MM.1S (cell line): Measurements from ENCODE around the gene STRC.
"Not testable (repeated sequence)": the region's sequence is repeated elsewhere in the genome, so short reads cannot be mapped to it uniquely, and the experiment has no call there.

Experiments
- DNase-seq: peaks from one replicate; pipeline ENCODE4 v3.0.0-alpha.2; 2015
- H2AFZ ChIP-seq: fragments of 300-600 bp; sonication (generic); 2 replicates; pipeline ENCODE4 v1.6.0; 2016; ENCODE audit warnings: antibody characterized with exemption, low read length
- H3F3A ChIP-seq: fragments of 300-600 bp; sonication (generic); 2 replicates; pipeline ENCODE4 v1.6.1; 2016; ENCODE audit warnings: mild to moderate bottlenecking, antibody characterized with exemption, low read length, moderate library complexity, mixed read lengths; ENCODE audit not compliant: insufficient read depth
- H3K27ac ChIP-seq: fragments of 300-600 bp; sonication (generic); 2 replicates; pipeline ENCODE4 v1.5.1; 2016; ENCODE audit warnings: mild to moderate bottlenecking, low read length
- H3K27me3 ChIP-seq: fragments of 300-600 bp; sonication (generic); replicated peaks from 2 replicates; pipeline ENCODE4 v1.6.0; 2016; ENCODE audit warnings: low read length; ENCODE audit not compliant: insufficient read depth
- H3K36me3 ChIP-seq: fragments of 300-600 bp; sonication (generic); replicated peaks from 2 replicates; pipeline ENCODE4 v1.6.1; 2016; ENCODE audit warnings: mild to moderate bottlenecking, low read length, mixed read lengths; ENCODE audit not compliant: insufficient read depth
- H3K4me1 ChIP-seq: fragments of 300-600 bp; sonication (generic); 2 replicates; pipeline ENCODE4 v1.6.1; 2016; ENCODE audit warnings: low read length, mixed read lengths
- H3K4me2 ChIP-seq: fragments of 300-600 bp; sonication (generic); 2 replicates; pipeline ENCODE4 v1.6.0; 2016; ENCODE audit warnings: low read depth, low read length
- H3K4me3 ChIP-seq: fragments of 300-600 bp; sonication (generic); 2 replicates; pipeline ENCODE4 v1.5.1; 2016; ENCODE audit warnings: low read length, mixed read lengths
- H3K79me2 ChIP-seq: fragments of 300-600 bp; sonication (generic); 2 replicates; pipeline ENCODE4 v1.6.1; 2016; ENCODE audit warnings: mixed run types, low read length, mixed read lengths
- H3K9ac ChIP-seq: fragments of 300-600 bp; sonication (generic); 2 replicates; pipeline ENCODE4 v1.6.1; 2016; ENCODE audit warnings: low read length, mixed read lengths
- H3K9me2 ChIP-seq: fragments of 300-600 bp; sonication (generic); replicated peaks from 2 replicates; pipeline ENCODE4 v1.6.1; 2016; ENCODE audit warnings: mild to moderate bottlenecking, low read length, mixed read lengths; ENCODE audit not compliant: insufficient read depth
- H3K9me3 ChIP-seq: fragments of 300-600 bp; sonication (generic); replicated peaks from 2 replicates; pipeline ENCODE4 v1.6.1; 2016; ENCODE audit warnings: mild to moderate bottlenecking, low read length, mixed read lengths; ENCODE audit not compliant: insufficient read depth
- H4K20me1 ChIP-seq: fragments of 300-600 bp; sonication (generic); 2 replicates; pipeline ENCODE4 v1.6.1; 2016; ENCODE audit warnings: mild to moderate bottlenecking, low read length, moderate library complexity, mixed read lengths; ENCODE audit not compliant: insufficient read depth

Gene STRC

GRCh38 chr15:43602233-43602632, 16.4 kb downstream of the STRC start:
- DNase-seq, H3K9me2 ChIP-seq, H3K27me3 ChIP-seq, H3K4me2 ChIP-seq, H3K4me1 ChIP-seq, H3F3A ChIP-seq, H3K79me2 ChIP-seq, H2AFZ ChIP-seq, H3K9me3 ChIP-seq, H4K20me1 ChIP-seq, H3K9ac ChIP-seq, H3K27ac ChIP-seq, H3K4me3 ChIP-seq, H3K36me3 ChIP-seq: not testable (repeated sequence)

GRCh38 chr15:43600200-43600599, 18.4 kb downstream of the STRC start:
- not testable (repeated sequence) for H4K20me1 ChIP-seq, H3K36me3 ChIP-seq, H3K4me1 ChIP-seq, H3K9me2 ChIP-seq, H3K27ac ChIP-seq, H3F3A ChIP-seq, H3K79me2 ChIP-seq, DNase-seq, H2AFZ ChIP-seq, H3K4me2 ChIP-seq, H3K4me3 ChIP-seq, H3K9me3 ChIP-seq, H3K27me3 ChIP-seq, H3K9ac ChIP-seq

DNA sequence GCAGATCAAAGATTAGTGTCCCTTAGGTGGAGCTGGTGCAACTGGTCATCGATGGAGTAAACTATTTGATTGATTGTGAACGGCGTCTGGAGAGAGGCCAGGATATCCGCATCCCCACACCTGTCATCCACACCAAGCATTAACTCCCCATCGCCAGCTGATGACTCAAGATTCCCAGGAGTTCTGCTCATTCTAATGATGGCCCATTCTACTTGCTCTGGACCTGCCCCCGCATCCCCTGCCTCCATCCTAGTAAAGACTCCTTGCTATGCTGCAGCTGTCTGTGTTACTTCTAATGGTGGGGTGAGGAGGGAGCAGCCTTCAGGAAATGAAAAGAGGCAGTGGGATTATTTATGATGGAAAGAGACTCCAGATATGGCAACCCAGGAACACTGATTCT, 19.5 kb downstream of the STRC start:
- not testable (repeated sequence) for H3K4me2 ChIP-seq, H3K9ac ChIP-seq, H2AFZ ChIP-seq, H3K9me2 ChIP-seq, H4K20me1 ChIP-seq, H3F3A ChIP-seq, H3K9me3 ChIP-seq, H3K36me3 ChIP-seq, H3K27me3 ChIP-seq, DNase-seq, H3K27ac ChIP-seq, H3K4me1 ChIP-seq, H3K4me3 ChIP-seq, H3K79me2 ChIP-seq

- H3K9me3 ChIP-seq, H3K4me2 ChIP-seq, H3K4me1 ChIP-seq, H3F3A ChIP-seq, H3K9me2 ChIP-seq, DNase-seq, H3K4me3 ChIP-seq, H3K27ac ChIP-seq, H3K36me3 ChIP-seq, H2AFZ ChIP-seq, H3K9ac ChIP-seq, H3K79me2 ChIP-seq, H3K27me3 ChIP-seq, H4K20me1 ChIP-seq: not testable (repeated sequence)
Measured at GRCh38 chr15:43593328-43594190, 25.0 kb downstream of the STRC start, which contains the start of gene CKMT1B. Gene CKMT1B (plus strand): TSS chr15:43594027. CDS start chr15:43594219, 192 bp downstream.

DNA sequence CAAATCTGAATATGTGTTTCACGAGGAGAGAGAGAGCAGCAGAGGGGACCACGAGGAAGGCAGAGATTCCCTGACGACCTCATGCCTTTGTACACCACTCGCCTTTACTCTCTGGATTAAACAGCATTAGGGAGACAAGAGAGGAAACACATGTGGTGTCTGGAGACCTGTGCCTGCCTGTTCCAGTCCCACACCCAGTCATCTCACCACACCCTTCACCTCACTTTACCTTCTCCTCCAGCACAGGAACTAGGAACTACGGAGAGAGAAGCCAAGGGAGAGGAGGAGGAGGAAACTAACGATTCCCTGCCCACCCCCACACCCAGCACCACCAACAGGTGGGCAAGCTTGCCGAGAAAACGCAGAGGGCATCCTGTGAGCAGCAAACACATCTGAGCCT, 25.8 kb downstream of the STRC start:
- not testable (repeated sequence) for H4K20me1 ChIP-seq, H3K4me1 ChIP-seq, H3K9me3 ChIP-seq, H3K9ac ChIP-seq, H3K79me2 ChIP-seq, H3K27ac ChIP-seq, H3K4me2 ChIP-seq, H3K27me3 ChIP-seq, H3K4me3 ChIP-seq, DNase-seq, H3K9me2 ChIP-seq, H3K36me3 ChIP-seq, H3F3A ChIP-seq, H2AFZ ChIP-seq

- H3K9me3 ChIP-seq, H3K4me2 ChIP-seq: not testable (repeated sequence)
Measured at GRCh38 chr15:43589778-43590466, 28.7 kb downstream of the STRC start, which contains the start of gene PPIP5K1. Gene PPIP5K1 (minus strand): TSS chr15:43590208. CDS start chr15:43584504, 5,704 bp downstream.

GRCh38 chr15:43574607-43575006, 44.0 kb downstream of the STRC start:
- not testable (repeated sequence) for H3K27ac ChIP-seq, H3K9ac ChIP-seq, H2AFZ ChIP-seq, H3K9me3 ChIP-seq, H3K9me2 ChIP-seq, H4K20me1 ChIP-seq, H3K27me3 ChIP-seq, H3K4me1 ChIP-seq, DNase-seq, H3K79me2 ChIP-seq, H3K4me3 ChIP-seq, H3K36me3 ChIP-seq, H3F3A ChIP-seq, H3K4me2 ChIP-seq

More at GRCh38 chr15:43589778-43590466, 28.7 kb downstream of the STRC start, which contains the start of gene PPIP5K1:
- H3K27ac ChIP-seq, H3K79me2 ChIP-seq, H4K20me1 ChIP-seq, H2AFZ ChIP-seq, H3F3A ChIP-seq, H3K27me3 ChIP-seq, H3K4me1 ChIP-seq, H3K9ac ChIP-seq, DNase-seq, H3K9me2 ChIP-seq, H3K4me3 ChIP-seq, H3K36me3 ChIP-seq: not testable (repeated sequence)

DNA sequence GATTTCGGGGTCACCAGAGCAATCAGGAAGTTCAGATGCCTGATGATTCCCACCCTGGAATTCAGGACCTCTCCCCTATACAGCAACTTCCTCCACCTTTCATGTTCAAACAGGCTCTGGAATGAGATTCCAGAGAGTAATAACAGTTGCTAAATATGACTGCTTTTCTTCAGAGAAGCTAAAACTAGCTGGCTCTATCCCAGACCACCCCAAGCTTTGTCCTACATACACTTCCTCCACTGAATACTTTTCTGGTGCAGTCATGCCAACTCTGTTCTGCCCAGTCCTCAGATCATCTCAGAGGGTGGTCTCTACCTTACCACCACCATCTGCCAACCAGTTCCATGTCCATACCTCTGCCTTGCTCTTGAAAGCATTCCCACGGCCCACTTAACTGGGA, 52.0 kb downstream of the STRC start:
- not testable (repeated sequence) for H3K27me3 ChIP-seq, H3K4me1 ChIP-seq, H3K36me3 ChIP-seq, H3K9me3 ChIP-seq, H3K79me2 ChIP-seq, H4K20me1 ChIP-seq, H3K27ac ChIP-seq, H2AFZ ChIP-seq, H3K9ac ChIP-seq, H3K9me2 ChIP-seq, H3F3A ChIP-seq, H3K4me3 ChIP-seq, DNase-seq, H3K4me2 ChIP-seq
